NAMALWA (cell line): ENCODE measurements around the gene PROK2.

Experiments
- DNase-seq: peaks from one replicate; pipeline ENCODE4 v3.0.0-alpha.2; 2015; ENCODE audit warnings: low spot score

PROK2 gene, protein sequence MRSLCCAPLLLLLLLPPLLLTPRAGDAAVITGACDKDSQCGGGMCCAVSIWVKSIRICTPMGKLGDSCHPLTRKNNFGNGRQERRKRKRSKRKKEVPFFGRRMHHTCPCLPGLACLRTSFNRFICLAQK

DNA sequence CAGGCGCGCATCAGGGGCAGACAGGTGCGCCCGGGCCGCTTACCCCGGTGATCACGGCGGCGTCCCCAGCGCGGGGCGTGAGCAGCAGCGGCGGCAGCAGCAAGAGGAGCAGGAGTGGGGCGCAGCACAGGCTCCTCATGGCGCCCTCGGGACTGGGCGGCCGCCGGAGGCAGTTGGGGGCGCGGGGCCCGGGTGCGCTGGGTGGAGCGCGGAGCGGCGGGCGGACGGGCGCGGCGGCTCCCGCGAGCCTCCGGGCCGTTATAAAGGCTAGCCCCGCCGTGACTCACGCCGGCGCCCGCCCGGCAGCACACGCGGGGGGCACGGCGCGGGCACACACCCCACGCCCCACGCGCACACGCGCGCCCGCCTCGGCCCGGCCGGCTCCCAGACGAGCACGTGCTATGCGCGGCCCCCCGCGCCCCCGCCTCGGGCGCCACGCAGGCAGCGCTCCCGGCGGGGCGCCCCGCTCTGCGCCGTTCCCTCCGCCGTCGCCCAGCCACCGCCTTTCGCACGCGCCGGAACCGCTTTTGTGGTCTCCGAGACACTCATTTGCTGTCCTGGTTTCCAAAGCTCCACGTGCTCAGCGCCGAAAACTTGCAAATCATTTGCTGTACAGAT, at the start of gene PROK2:
Gene PROK2 (minus strand): TSS at position 235 of the 618 bp plus-strand sequence. CDS start 96 bp downstream, at position 139.
- no peak for DNase-seq

DNA sequence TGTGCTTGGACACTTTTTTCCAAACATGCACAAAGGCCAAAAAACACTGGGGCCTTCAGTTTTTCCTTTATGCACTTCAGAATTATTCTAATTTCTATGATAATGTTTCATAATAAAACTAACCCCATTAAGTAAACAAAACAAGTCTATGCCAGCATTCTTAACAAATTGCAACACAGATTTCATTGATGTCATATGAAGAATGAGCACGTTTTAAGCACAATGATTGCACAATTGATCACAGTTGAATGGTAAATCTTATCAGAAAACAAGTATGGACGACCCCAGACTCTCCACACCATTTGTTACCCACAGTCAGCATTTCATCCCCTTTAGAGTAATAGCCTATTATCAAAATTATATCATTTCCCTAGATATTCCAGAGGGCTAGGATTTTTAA, 46.7 kb upstream of the PROK2 start:
- no peak for DNase-seq

DNA sequence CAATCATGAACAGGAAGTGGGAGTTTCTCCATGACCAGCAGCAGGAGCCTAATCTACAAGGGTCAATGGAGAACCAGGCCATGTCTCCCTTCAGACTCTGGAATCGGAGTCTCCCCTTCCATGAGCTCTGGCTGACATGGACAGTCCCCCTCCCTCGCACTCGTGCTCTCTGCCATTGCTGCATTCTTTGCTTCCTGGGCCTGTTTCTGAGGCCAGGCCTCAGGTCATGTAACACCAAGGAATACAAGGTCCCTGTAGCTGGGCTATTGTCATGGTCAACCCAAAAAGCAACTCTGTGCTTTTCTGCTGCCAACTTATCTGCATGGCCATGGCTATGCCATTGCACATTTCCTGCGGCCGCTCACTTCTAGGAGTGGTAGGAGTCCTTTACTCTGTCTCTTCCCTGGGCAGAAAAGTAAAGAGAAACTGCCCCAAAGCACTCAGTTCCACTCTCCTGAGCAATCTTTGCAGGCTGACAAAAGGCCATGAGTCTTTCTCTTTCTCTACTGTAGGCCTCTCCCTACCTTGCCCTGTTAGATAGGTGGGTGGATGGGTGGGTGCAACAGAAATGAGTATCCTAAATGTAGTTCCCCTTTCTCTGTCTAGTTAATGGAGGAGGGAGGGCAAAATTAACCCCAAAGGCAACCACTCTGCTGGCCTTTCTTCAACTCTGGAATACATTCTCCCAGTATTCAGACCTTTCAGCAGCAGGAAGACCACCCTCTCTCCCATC, 40.8 kb upstream of the PROK2 start:
- DNase-seq, result no peak

DNA sequence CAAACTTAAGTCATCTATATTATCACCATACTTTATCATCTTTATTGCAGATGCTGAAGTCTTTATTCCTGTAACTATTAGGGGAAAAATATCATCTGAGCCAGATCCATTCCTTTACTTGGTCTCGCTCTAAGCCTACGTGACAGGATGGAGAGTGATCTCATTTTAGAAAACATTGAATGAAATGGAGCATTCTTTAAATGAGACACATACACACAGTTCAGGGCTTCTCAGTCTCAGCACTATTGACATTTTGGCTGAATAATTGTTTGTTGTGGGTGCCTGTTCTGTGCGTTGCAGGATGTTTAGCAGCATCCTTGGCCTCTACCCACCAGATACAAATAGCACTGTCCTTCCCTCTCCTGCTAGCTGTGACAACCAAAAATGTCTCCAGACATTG, 36.2 kb upstream of the PROK2 start:
- DNase-seq, result no peak

DNA sequence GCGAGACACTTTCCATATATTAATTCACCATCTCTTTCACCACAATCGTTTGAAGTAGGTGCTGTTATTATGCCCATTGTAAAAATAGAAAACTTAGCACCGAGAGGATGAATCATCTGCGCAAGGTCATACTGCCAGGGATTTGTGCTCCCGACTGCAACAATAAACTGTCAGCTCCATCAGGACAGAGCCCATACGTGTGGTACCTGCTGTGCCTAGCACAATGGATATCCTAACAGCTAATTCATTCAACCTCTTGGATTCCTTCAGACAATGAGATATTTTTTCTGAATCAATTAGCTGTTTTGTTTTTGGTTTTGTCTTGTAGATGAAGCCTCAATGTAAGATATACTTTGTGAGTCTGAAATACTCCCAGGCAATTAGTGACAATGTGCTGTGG, 32.3 kb upstream of the PROK2 start:
- DNase-seq, result no peak

DNA sequence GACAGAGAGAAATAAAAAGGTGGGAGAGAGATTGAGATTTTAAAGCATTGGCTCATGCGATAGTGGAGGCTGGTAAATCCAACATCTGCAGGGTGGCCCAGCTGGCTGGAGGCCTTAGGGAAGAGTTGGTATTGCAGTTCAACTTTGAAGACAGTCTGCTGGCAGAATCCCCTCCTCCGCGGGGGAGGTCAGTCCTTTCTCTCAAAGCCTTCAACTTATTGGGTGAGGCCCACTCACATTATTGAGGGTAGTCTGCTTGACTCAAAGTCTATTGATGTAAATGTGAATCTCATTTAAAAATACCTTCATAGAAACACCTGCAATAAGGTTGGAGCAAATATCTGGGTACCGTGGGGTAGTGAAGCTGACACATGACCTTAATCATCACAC, 31.8 kb upstream of the PROK2 start:
- no peak for DNase-seq

DNA sequence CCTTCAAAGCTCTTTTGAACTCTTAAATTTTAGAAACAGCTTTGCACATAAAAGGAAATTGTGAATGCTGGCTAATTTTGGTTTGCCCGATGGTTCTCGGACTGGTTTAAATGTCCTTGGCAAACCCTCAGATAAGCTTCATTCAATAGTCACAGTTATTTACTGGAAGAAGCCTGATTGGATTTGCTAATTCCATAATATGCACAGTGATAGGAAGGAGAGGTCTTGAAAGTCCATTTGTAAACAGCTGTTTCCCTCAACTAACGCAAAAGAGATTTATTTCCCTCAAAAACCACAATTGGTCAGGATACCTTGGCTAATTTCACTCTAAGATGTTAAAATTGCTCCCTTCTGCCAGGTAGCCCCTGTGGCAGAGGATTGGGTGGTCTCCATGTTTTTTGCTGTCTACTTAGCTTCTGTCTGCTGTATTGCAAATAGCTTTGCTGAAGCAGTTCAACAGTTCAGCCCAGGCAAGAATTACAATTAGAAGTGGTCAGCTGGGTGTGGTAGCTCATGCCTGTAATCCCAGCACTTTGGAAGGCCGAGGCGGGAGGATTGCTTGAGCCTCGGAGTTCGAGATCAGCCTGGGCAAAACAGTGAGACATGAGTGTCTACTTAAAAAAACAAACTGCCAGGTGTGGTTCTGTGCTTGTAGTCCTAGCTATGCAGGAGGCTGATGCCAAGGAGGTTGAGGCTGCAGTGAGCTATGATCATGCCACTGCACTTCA, 30.6 kb upstream of the PROK2 start:
- no peak for DNase-seq

DNA sequence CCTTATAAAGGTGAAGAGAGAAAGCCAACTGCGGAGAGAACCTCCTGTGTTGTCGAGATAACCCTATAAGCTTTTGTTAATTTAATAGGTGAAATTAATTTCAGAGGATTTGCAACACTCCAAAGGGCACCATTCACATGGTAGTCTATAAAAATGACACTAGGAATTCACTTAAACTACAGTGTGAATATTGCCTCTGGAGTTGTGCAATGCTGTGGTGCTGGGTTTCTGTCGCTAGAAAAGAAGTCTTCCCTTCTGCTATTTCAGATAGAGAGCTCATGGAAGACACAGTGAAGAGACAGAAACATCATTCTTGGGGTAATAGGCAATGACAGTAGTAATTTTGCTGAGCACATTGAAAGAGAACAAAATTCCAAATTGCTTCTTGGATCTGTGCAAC, 28.8 kb upstream of the PROK2 start:
- no peak for DNase-seq

DNA sequence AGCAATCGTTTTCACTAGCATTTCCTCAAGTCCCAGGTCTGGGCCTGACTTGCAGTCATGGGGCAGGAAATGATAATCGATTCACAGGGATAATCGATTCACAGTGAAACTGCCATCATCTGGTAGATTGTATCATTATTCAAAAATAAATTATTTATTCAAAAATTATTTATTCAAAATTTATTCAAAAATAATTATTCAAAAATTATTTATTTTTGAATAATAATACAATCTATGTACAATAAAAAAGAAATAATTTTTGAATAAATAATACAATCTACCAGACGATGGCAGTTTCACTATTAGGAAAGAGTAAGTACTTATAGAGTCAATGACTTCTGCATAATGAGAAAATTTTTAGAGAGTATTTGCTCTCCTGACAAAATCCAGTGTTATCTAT, 28.1 kb upstream of the PROK2 start:
- DNase-seq, result no peak

DNA sequence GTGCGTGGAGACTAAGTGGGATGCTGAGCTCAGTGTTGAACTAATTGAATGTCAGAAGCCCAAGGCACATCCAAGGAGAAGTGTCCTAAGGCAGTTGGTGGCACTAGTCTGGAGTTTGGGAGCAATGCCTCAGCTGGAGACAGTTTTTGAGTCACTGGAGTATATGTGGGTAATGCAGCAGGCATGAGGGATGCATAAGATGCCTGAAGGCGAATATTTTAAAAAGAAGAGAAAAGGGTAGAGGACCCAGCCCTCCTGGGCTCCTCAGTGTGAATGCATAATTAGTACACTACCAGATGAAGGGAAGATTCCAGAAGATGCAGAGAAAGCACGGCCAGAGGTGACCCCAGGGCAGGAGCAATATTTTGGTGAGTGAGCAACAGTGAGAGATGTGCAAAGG, 25.1 kb upstream of the PROK2 start:
- DNase-seq, result no peak

DNA sequence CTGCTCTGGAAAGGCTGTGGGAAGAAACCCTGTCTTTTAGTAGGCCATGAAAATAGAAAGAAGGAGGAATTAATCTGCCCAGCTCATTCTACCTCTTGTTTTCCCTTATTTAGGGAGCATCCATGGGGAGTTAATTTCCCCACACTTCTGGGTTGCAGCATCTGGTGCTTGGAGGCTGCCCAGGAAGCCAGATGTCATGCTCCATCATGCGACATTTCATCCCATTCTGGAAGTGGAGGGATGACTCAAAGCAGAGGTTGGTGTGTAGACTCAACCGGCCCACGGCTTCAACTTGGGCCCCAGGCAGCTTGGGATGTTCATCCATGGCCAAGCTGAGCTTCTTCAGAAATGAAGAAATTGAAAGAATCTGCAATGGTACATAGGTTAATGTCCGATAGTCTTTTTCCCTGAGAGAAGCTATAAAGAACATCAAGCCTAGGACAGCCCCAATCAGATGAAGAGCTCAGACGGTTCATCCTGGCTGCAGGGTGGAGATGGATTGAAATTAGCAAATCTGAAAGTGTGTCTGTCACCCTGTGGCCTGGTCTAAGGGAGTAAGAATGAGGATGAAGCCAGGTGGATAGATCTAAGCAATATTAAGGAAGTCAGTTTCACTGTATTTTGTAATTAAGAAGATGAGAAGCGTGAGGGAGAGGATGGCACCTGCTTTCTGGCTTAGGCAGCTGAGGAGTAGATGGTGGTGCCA, 24.5 kb upstream of the PROK2 start:
- no peak for DNase-seq

DNA sequence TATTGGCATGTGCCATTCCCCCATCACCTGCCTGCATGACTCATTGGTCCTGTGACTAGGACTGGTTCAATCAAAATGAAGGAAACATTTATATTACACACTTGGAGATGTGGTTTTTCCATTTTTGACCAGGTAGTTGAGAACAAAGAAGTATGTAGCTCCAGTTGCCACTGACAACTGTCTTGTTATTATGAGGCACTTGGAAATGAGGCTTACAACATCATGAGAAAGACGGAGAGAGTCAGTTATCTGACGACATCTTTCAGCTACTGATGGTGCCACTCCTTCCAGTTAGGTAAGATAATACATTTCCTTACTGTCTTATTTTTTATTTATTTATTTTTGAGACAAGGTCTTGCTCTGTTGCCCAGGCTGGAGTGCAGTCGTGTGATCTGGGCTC, 21.8 kb upstream of the PROK2 start:
- DNase-seq, result no peak

DNA sequence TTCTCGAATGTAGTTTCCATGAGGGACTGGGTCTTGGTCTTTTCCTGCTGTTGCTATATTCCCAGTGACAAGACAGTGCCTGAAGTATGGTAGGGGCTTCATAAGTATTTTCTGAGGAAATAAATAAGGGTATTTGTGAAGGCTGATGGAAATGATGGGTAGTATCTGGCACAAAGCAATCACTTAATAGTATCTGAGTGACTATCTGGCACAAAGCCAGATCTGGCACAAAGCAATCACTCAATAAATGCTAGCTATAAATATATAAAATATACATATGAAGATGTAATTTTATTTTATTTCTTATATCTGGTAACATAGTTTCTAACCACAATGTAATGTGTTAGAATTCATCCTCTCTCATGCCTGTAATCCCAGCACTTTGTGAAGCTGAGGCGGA, 20.7 kb upstream of the PROK2 start:
- no peak for DNase-seq

DNA sequence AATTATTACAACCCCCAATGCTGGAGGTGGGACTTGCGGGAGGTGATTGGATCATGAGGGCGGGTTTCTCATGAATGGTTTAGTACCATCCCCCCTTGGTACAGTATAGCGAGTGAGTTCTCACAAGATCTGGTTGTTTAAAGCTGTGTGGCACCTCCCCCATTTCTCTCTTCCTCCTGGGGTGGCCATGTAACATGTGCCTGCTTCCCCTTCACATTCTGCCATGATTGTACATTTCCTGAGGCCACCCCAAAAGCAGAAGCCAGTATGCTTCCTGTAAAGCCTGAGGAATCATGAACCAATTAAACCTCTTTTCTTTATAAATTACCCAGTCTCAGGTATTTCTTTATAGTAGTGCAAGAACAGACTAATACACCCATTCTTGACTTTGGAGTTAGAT, 20.3 kb upstream of the PROK2 start:
- no peak for DNase-seq

DNA sequence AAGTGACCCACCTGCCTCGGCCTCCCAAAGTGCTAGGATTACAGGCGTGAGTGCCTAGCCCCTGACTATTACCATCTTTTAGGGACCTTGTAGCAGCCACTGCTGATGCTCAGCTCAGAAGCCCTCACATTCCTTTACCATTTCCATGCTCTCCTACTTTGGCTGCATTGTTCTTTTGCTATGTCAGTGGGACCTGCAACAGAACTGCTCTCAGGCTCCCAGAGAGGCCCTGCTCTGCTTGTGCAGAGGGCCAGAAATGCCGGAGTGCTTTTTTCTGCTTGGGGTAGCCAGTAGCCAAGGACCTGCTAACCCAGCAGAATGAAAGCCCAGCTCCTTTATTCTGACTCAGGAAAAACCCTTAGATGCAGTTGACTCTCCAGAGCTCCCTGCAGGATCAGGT, 18.3 kb upstream of the PROK2 start:
- no peak for DNase-seq

DNA sequence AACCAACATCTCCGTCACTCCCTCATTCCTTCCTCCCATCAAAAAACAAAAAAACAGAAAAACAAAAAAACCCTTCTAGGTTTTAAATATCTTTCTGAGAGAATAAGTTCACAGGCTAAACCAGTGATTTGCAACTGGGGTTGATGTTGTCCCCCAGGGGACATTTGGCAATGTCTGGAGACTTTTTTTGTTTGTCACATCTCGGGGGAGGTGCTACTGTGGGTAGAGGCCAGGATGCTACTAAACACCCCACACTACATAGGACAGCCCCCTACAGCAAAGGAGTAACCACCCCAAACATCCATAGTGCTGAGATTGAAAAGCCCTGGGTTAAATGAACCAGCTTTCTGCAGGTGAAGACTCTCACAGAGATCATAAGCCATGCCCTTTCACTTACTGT, 17.0 kb upstream of the PROK2 start:
- DNase-seq, result no peak

DNA sequence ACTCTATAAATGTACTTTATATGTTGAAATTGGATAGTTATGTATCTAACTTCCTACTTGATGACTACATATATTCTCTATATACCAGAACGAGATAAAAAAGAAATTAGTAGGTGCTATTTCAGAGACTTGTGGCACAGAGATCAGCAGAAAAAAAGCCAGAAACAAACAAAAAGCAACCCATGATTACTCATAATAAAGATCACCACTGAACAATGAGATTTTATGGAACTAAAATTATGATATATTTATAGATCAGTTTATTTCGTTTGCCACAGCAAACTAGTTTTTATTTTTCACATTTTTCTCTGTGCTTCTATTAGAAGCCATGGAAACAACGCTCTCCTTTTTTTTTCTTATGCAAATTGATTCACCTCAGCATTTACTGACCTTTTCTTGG, 15.1 kb upstream of the PROK2 start:
- no peak for DNase-seq

DNA sequence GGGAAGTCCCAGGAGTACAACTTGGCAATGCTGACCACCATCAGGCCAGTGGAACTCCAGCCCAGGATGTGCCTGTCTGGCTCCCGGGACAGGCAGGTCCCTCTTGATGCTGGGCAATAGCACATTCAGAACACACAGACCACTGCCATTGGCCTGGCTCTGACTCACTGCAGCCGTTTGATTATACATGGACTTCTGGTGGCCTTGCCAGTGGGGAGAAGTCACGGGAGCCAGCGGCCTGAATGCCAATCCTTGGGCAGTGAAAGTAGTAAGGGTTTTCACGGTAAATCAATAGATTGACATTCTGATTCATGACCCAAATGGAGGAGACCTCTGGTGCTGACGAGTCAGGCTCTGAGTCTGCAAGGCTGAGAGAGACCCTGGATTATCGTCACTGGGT, 12.5 kb upstream of the PROK2 start:
- no peak for DNase-seq

DNA sequence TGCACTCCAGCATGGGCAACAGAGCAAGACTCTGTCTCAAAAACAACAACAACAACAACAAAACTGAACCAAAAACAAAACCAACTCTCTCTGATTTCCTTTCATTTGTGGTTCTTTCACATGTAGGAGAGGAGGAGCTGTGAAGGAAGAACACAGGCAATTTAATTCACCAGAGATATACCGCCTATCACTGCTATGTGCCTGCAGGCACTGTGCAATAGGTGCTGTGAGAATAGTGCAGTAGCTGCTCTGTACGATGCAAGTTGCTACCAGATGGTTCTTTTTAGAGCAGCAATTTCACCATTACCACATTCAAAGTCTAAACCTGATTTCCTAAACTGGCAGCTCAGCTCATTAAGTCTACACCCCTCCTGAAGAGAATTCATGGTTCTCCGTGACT, 11.3 kb upstream of the PROK2 start:
- DNase-seq, result no peak

DNA sequence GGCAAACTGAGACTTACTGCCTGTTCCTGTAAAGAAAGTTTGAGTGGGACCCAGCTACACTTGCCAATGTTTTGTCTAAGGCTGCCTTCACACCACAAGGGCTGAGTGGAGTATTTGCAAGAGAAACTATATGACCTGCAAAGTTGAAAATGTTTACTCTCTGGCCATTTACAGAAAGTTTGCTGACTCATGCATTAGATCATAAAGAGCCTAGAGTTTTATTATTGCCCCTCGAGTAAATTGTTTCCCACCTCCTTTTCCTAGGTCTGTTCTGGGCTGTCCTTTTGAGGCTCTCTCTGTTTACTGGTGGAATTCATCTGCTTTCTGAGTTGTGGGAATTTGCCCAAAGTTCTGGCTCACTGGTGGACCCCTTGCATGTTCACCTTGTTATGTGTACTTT, 6.7 kb upstream of the PROK2 start:
- no peak for DNase-seq

DNA sequence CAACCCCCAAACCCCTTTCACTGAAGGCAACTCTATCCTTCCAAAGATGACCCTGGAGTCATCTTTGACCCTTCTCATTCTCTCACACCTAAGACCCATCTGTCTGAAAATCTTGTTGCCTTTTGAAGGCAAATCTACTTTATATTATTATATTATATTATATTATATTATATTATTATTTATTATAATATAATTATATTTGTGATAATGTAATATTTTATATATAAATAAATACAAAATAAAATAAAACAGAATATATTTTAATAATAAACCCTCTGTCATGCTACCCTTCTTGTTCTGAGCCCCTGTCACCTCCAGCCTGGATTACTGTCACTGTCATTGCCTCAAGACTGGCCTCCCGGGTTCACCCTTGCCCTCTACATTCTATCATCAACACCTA, 5.0 kb upstream of the PROK2 start:
- no peak for DNase-seq

DNA sequence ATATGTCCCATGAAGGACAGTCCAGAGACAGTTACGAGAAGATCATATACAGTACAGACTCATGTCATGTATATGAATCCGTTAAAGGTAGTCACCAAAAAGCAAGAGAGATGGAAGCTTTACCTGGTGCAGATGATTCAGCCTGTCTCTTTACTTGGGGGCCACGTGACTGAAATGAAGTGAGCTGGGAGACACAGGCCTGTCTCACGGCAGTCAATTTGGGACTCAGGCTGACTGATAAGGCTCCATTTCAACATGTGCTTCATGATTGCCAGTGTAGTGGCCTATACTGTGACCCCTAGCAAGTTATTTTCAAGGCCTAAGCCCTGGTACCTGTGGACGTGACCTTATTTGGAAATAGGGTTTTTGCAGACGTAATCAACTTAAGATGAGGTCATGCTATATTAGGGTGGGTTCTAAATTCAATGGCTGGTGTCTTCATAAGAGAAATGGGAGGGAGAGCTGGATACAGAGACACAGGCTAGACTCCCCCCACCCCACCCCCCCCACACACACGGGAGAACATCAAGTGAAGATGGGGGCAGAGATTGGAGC, 3.0 kb upstream of the PROK2 start:
- no peak for DNase-seq
